ENCODE results near the gene TMIGD3. TPM values are rescaled to one million over a fixed set of nuclear protein-coding genes. Genes with fewer than 3 reads are reported as not detected.

The TMIGD3 gene
- total RNA-seq, 1 experiment from 2014 or later, result not detected

DNA sequence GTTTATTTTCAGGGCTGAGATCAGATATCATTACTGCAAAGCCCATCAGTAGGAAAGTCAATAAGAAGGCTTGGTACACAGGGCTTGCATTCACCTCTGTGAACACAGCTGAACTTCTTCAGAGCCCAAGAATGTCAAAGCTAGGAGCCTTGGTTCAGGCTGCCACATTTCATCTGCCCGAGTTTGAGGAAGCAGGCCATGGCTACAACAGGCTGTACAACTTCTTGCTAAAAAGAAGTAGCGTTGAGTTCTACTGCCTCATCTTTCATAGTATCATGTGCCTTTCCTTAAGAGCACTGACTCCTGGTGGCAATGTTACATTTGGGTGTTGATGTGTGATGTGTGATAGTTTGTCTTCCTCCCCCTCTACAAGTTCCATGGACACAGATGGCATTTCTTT is 19.6 kb downstream of the TMIGD3 start:
- ATAC-seq (no peak), DNase-seq (ENCODE audit: low read depth, low spot score) (no peak)
- ChIA-PET CTCF (interaction anchor here (0.6 kb wide), 1 partner anchor 34 kb away, joined by 3 read pairs; no protein-coding TSS in a partner anchor), POLR2A (no interaction called here)
- Histone ChIP-seq H3K4me3 (ENCODE audit: low read depth in 2 of 2, low read length in 2 of 2) (no peak overlapping the region), H3K9me3 (ENCODE audit: control insufficient read depth, insufficient read depth, low read depth, low read length) (no peaks in the 10 kb centered on the region), H3K27ac (ENCODE audit: low read length) (no peak overlapping the region), H3K36me3 (ENCODE audit: control insufficient read depth, insufficient read depth, low read length) (no peaks in the 10 kb centered on the region), H3K4me1 (ENCODE audit: control insufficient read depth, insufficient read depth, low read length) (no peaks in the 10 kb centered on the region), H3K27me3 (ENCODE audit: control insufficient read depth, insufficient read depth, low read length) (no peaks in the 10 kb centered on the region)
- TF ChIP-seq, protein P1, sequence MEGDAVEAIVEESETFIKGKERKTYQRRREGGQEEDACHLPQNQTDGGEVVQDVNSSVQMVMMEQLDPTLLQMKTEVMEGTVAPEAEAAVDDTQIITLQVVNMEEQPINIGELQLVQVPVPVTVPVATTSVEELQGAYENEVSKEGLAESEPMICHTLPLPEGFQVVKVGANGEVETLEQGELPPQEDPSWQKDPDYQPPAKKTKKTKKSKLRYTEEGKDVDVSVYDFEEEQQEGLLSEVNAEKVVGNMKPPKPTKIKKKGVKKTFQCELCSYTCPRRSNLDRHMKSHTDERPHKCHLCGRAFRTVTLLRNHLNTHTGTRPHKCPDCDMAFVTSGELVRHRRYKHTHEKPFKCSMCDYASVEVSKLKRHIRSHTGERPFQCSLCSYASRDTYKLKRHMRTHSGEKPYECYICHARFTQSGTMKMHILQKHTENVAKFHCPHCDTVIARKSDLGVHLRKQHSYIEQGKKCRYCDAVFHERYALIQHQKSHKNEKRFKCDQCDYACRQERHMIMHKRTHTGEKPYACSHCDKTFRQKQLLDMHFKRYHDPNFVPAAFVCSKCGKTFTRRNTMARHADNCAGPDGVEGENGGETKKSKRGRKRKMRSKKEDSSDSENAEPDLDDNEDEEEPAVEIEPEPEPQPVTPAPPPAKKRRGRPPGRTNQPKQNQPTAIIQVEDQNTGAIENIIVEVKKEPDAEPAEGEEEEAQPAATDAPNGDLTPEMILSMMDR (IDR thresholded peaks at IDR 0.05), result no peak
- TF ChIP-seq, protein P2, sequence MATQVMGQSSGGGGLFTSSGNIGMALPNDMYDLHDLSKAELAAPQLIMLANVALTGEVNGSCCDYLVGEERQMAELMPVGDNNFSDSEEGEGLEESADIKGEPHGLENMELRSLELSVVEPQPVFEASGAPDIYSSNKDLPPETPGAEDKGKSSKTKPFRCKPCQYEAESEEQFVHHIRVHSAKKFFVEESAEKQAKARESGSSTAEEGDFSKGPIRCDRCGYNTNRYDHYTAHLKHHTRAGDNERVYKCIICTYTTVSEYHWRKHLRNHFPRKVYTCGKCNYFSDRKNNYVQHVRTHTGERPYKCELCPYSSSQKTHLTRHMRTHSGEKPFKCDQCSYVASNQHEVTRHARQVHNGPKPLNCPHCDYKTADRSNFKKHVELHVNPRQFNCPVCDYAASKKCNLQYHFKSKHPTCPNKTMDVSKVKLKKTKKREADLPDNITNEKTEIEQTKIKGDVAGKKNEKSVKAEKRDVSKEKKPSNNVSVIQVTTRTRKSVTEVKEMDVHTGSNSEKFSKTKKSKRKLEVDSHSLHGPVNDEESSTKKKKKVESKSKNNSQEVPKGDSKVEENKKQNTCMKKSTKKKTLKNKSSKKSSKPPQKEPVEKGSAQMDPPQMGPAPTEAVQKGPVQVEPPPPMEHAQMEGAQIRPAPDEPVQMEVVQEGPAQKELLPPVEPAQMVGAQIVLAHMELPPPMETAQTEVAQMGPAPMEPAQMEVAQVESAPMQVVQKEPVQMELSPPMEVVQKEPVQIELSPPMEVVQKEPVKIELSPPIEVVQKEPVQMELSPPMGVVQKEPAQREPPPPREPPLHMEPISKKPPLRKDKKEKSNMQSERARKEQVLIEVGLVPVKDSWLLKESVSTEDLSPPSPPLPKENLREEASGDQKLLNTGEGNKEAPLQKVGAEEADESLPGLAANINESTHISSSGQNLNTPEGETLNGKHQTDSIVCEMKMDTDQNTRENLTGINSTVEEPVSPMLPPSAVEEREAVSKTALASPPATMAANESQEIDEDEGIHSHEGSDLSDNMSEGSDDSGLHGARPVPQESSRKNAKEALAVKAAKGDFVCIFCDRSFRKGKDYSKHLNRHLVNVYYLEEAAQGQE (IDR thresholded peaks at IDR 0.05; ENCODE audit: insufficient read depth in 1 of 2, low read depth in 2 of 2, low read length in 1 of 2), result no peak
- no peak for TF ChIP-seq TCF7L2 (IDR thresholded peaks at IDR 0.05; ENCODE audit: low read depth, low read length)
- TF ChIP-seq POLR2AphosphoS5 (IDR thresholded peaks at IDR 0.05; ENCODE audit: low read depth, low read length), result no peak
- no peak for TF ChIP-seq SIN3A (IDR thresholded peaks at IDR 0.05; ENCODE audit: borderline replicate concordance, insufficient read depth, low read depth, low read length)
- BruUV-seq (replicated peaks), result no TSS peak
- in situ Hi-C loops (cut with HindIII; ENCODE audit: low pct_unique_long_range_greater_than_20kb, low sequenced_read_pairs) (no loop called here), intact Hi-C loops (cut with micrococcal nuclease; ENCODE audit: unreplicated experiment) (loop anchor here (10.0 kb wide), 1 partner anchor 261 kb away; no protein-coding TSS in a partner anchor)

DNA sequence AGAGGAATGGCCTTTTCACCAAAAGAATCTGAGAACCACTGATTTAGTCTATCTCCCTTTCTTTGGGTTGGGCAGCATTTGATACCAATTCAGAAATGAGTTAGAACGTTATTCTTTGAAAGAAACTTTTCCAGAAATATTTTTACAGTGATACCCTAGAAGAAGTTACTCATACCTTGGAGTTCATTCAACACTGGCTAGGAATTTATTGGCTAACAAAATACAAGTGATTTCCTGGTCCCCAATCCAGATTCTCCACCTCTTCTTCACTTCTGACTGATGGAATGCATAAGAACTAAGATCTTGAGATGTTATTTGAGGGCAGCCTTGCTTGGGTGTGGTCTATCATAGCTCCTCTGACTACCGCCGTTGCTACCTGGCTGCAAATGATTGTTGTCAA is 20.3 kb downstream of the TMIGD3 start:
- TF ChIP-seq TCF7L2 (IDR thresholded peaks at IDR 0.05; ENCODE audit: low read depth, low read length), result no peak
- no peak for TF ChIP-seq SIN3A (IDR thresholded peaks at IDR 0.05; ENCODE audit: borderline replicate concordance, insufficient read depth, low read depth, low read length)
- TF ChIP-seq, protein P1 (IDR thresholded peaks at IDR 0.05), result no peak
- TF ChIP-seq, protein P2 (IDR thresholded peaks at IDR 0.05; ENCODE audit: insufficient read depth in 1 of 2, low read depth in 2 of 2, low read length in 1 of 2), result no peak
- no peak for TF ChIP-seq POLR2AphosphoS5 (IDR thresholded peaks at IDR 0.05; ENCODE audit: low read depth, low read length)
- no peaks in the 10 kb centered on the region for H3K9me3 ChIP-seq (ENCODE audit: control insufficient read depth, insufficient read depth, low read depth, low read length)
- no peaks in the 10 kb centered on the region for H3K36me3 ChIP-seq (ENCODE audit: control insufficient read depth, insufficient read depth, low read length)
- intact Hi-C loops (cut with micrococcal nuclease; ENCODE audit: unreplicated experiment) (loop anchor here (10.0 kb wide), 1 partner anchor 262 kb away; no protein-coding TSS in a partner anchor), in situ Hi-C loops (cut with HindIII; ENCODE audit: low pct_unique_long_range_greater_than_20kb, low sequenced_read_pairs) (no loop called here)
- no peaks in the 10 kb centered on the region for H3K27me3 ChIP-seq (ENCODE audit: control insufficient read depth, insufficient read depth, low read length)
- no peak overlapping the region for H3K27ac ChIP-seq (ENCODE audit: low read length)
- H3K4me3 ChIP-seq (ENCODE audit: low read depth in 2 of 2, low read length in 2 of 2), result no peak overlapping the region
- ATAC-seq (no peak), DNase-seq (ENCODE audit: low read depth, low spot score) (no peak)
- POLR2A ChIA-PET, result no interaction called here
- CTCF ChIA-PET, result no interaction called here
- H3K4me1 ChIP-seq (ENCODE audit: control insufficient read depth, insufficient read depth, low read length), result no peaks in the 10 kb centered on the region
- no TSS peak for BruUV-seq (replicated peaks)
